ENCODE data around the gene HAUS1.

- TF ChIP-seq EZH2 (IDR thresholded peaks at IDR 0.05; ENCODE audit: insufficient read depth, poor library complexity, severe bottlenecking) (no peak), EZH2phosphoT487 (IDR thresholded peaks at IDR 0.05; ENCODE audit: insufficient read depth, low read depth) (no peak)
Observed at GRCh38 chr18:46070815-46071652, 33.2 kb upstream of the HAUS1 start.

Measured in GM23248 (cell line).